SK-N-SH (cell line): Measurements from ENCODE around the gene ARHGEF11. TPM values are rescaled to one million over a fixed set of nuclear protein-coding genes. Genes with fewer than 3 reads are reported as not detected.

Experiments used
- CTCF ChIA-PET: fragments of 300-600, 350-600 bp; formaldehyde crosslinking; extraction: SDS; loops from one replicate; lab custom pipeline; 2021; lab: Yijun Ruan, JAX
- POLR2A ChIA-PET: fragments of 350-600 bp; sonication (Branson Sonifier 250); formaldehyde crosslinking; extraction: SDS; loops from one replicate; lab custom pipeline; 2020; ENCODE audit warnings: antibody characterized with exemption, inconsistent platforms; lab: Yijun Ruan, JAX
- DNase-seq: peaks from one replicate; pipeline ENCODE4 v3.0.0; 2012
- H2AFZ ChIP-seq: fragments of 200-600 bp; sonication (generic); 2 replicates; pipeline ENCODE4 v1.8.1; 2016; ENCODE audit warnings: antibody characterized with exemption, mild to moderate bottlenecking, low read depth
- H3F3A ChIP-seq: fragments of 200-600 bp; sonication (generic); replicated peaks from 2 replicates; pipeline ENCODE3; 2016; ENCODE audit warnings: antibody characterized with exemption, mild to moderate bottlenecking; ENCODE audit not compliant: insufficient read depth
- H3K27ac ChIP-seq, 2 experiments: fragments of 200-500 bp in 1 of 2; fragments of 200-600 bp in 1 of 2; sonication (Bioruptor generic) in 1 of 2; sonication (generic), shearing (Covaris generic) in 1 of 2; 2 replicates each; pipeline versions ENCODE4 v1.5.1 to v1.6.1; 2014 to 2016; ENCODE audit warnings: low read depth in 2 of 2, inconsistent platforms in 1 of 2, low read length in 1 of 2, mild to moderate bottlenecking in 1 of 2, mixed read lengths in 1 of 2
- H3K27me3 ChIP-seq: fragments of 200-600 bp; sonication (generic), shearing (Covaris generic); 2 replicates; pipeline ENCODE4 v1.6.1; 2016; ENCODE audit warnings: mixed run types; ENCODE audit not compliant: insufficient read depth
- H3K36me3 ChIP-seq, 2 experiments: fragments of 200-500 bp in 1 of 2; fragments of 200-600 bp in 1 of 2; sonication (Bioruptor generic) in 1 of 2; sonication (generic) in 1 of 2; replicated peaks in 1 of 2; 2 replicates each; pipeline versions ENCODE3 to v1.5.1; 2014 to 2016; ENCODE audit warnings: low read length in 1 of 2, mild to moderate bottlenecking in 1 of 2; ENCODE audit not compliant: insufficient read depth in 2 of 2, control insufficient read depth in 1 of 2
- H3K4me1 ChIP-seq, 2 experiments: fragments of 200-500 bp in 1 of 2; fragments of 200-600 bp in 1 of 2; sonication (Bioruptor generic) in 1 of 2; sonication (generic), shearing (Covaris generic) in 1 of 2; 2 replicates each; pipeline versions ENCODE4 v1.5.1 to v1.6.1; 2014 to 2016; ENCODE audit warnings: low read depth in 1 of 2, low read length in 1 of 2, mixed run types in 1 of 2; ENCODE audit not compliant: insufficient read depth in 2 of 2, control insufficient read depth in 1 of 2
- H3K4me2 ChIP-seq: fragments of 200-600 bp; sonication (generic), shearing (Covaris generic); 2 replicates; pipeline ENCODE4 v1.6.1; 2017; ENCODE audit warnings: mixed run types
- H3K4me3 ChIP-seq, 2 experiments: fragments of 200-500 bp in 1 of 2; fragments of 200-600 bp in 1 of 2; sonication (Bioruptor generic) in 1 of 2; sonication (generic), shearing (Covaris generic) in 1 of 2; 2 replicates each; pipeline versions ENCODE4 v1.5.1 to v1.8.1; 2014 to 2016; ENCODE audit warnings: low read depth in 2 of 2, inconsistent platforms in 1 of 2, low read length in 1 of 2, mild to moderate bottlenecking in 1 of 2, mixed read lengths in 1 of 2, moderate library complexity in 1 of 2
- H3K79me2 ChIP-seq: fragments of 200-600 bp; sonication (generic); 2 replicates; pipeline ENCODE4 v1.8.1; 2017; ENCODE audit warnings: mild to moderate bottlenecking; ENCODE audit not compliant: insufficient read depth
- H3K9ac ChIP-seq: fragments of 200-600 bp; sonication (generic); 2 replicates; pipeline ENCODE4 v1.6.1; 2017; ENCODE audit warnings: mixed run types
- H3K9me2 ChIP-seq: fragments of 200-600 bp; sonication (generic); 2 replicates; pipeline ENCODE4 v1.6.1; 2017; ENCODE audit warnings: mixed run types
- H3K9me3 ChIP-seq: fragments of 200-600 bp; sonication (generic); 2 replicates; pipeline ENCODE4 v1.6.1; 2017; ENCODE audit warnings: mixed run types, mild to moderate bottlenecking, moderate library complexity
- H4K20me1 ChIP-seq: fragments of 200-600 bp; sonication (generic); 2 replicates; pipeline ENCODE4 v1.6.1; 2017; ENCODE audit warnings: mild to moderate bottlenecking, mixed run types; ENCODE audit not compliant: insufficient read depth
- CHD2 ChIP-seq: fragments of 150-350 bp; IDR thresholded peaks from 2 replicates; pipeline ENCODE4 v1.6.1; 2018; ENCODE audit warnings: low read length; ENCODE audit not compliant: partially characterized antibody
- CTCF ChIP-seq: fragments of 200-600 bp; sonication (generic); IDR thresholded peaks from 2 replicates; pipeline ENCODE4 v1.6.1; 2017; ENCODE audit warnings: antibody characterized with exemption, mild to moderate bottlenecking, moderate library complexity
- EP300 ChIP-seq, 2 experiments: IDR thresholded peaks; 2 replicates each; pipeline versions ENCODE4 v1.4.0 to v1.6.1; 2012; ENCODE audit warnings: borderline replicate concordance in 1 of 2, low read depth in 1 of 2, low read length in 1 of 2
- EZH2phosphoT487 ChIP-seq: fragments of 200-600 bp; sonication (generic); IDR thresholded peaks from 2 replicates; pipeline ENCODE4 v1.6.1; 2017; ENCODE audit warnings: low read depth, mixed run types, mild to moderate bottlenecking, antibody characterized with exemption, moderate library complexity, borderline replicate concordance
- FOSL2 ChIP-seq: IDR thresholded peaks from 2 replicates; pipeline ENCODE4 v1.4.0; 2012; ENCODE audit warnings: low read depth, mild to moderate bottlenecking, moderate library complexity, borderline replicate concordance
- FOXM1 ChIP-seq: IDR thresholded peaks from 2 replicates; pipeline ENCODE4 v1.4.0; 2012; ENCODE audit warnings: low read depth, mild to moderate bottlenecking
- GABPA ChIP-seq: IDR thresholded peaks from 2 replicates; pipeline ENCODE4 v1.4.0; 2012; ENCODE audit warnings: low read depth, mild to moderate bottlenecking
- JUND ChIP-seq: IDR thresholded peaks from 2 replicates; pipeline ENCODE4 v1.4.0; 2012
- MEF2A ChIP-seq: IDR thresholded peaks from 2 replicates; pipeline ENCODE4 v1.4.0; 2012; ENCODE audit warnings: low read depth, borderline replicate concordance
- NFIC ChIP-seq: IDR thresholded peaks from 2 replicates; pipeline ENCODE4 v1.4.0; 2012; ENCODE audit warnings: borderline replicate concordance
- POLR2AphosphoS5 ChIP-seq: IDR thresholded peaks from 2 replicates; pipeline ENCODE4 v1.6.1; 2012; ENCODE audit warnings: low read depth, low read length
- RAD21 ChIP-seq: IDR thresholded peaks from 2 replicates; pipeline ENCODE4 v1.6.1; 2012; ENCODE audit warnings: mild to moderate bottlenecking, low read length
- RCOR1 ChIP-seq: fragments of 150-350 bp; IDR thresholded peaks from 2 replicates; pipeline ENCODE4 v1.6.1; 2017; ENCODE audit warnings: antibody characterized with exemption, low read length
- REST ChIP-seq: IDR thresholded peaks from 2 replicates; pipeline ENCODE4 v1.6.1; 2012; ENCODE audit warnings: mild to moderate bottlenecking, low read depth, low read length, moderate library complexity
- SIN3A ChIP-seq: IDR thresholded peaks from 2 replicates; pipeline ENCODE4 v1.6.1; 2012; ENCODE audit warnings: low read depth, mild to moderate bottlenecking, low read length, moderate library complexity, borderline replicate concordance
- SMC3 ChIP-seq: IDR thresholded peaks from 2 replicates; pipeline ENCODE4 v1.6.1; 2012; ENCODE audit warnings: low read depth, low read length, improper control_type of control experiment
- USF1 ChIP-seq: IDR thresholded peaks from 2 replicates; pipeline ENCODE4 v1.4.0; 2012; ENCODE audit warnings: low read depth, borderline replicate concordance
- YY1 ChIP-seq: IDR thresholded peaks from 2 replicates; pipeline ENCODE4 v1.4.0; 2012; ENCODE audit warnings: low read depth, mild to moderate bottlenecking
- WGBS: methylation state at CpG from one replicate; pipeline ENCODE4 v1.1.6; 2017; ENCODE audit warnings: low lambda C conversion rate; 5-methylcytosine and 5-hydroxymethylcytosine counted together
- polyA plus RNA-seq, 3 experiments: library from polyadenylated mRNA; depleted of rRNA; stranded (reverse); fragments of >200 nt; gene quantifications; 2 replicates each; pipeline ENCODE4 v1.2.3, GENCODE V29; 2012
- TF ChIP-seq, protein P1 (sequence below): IDR thresholded peaks from 2 replicates; pipeline ENCODE4; 2012
- TF ChIP-seq, protein P2 (sequence below): fragments of 150-350 bp; IDR thresholded peaks from 2 replicates; pipeline ENCODE4 v1.6.1; 2017; ENCODE audit warnings: antibody characterized with exemption, low read length, low read depth, borderline replicate concordance

Gene ARHGEF11
- polyA plus RNA-seq, 1 of the 3 experiments (the other 2 are of a cell fraction): 19.0 TPM

- Histone ChIP-seq H3K9me3 (no peaks in the 10 kb centered on the region), H3K4me3 (no peak overlapping the region), H2AFZ (no peak overlapping the region), H3K9me2 (no peaks in the 10 kb centered on the region), H3K4me2 (no peak overlapping the region), H3K27me3 (no peaks in the 10 kb centered on the region), H4K20me1 (no peaks in the 10 kb centered on the region), H3K4me1 (no peaks in the 10 kb centered on the region), H3K27ac (no peak overlapping the region), H3K9ac (no peak overlapping the region), H3F3A (no peaks in the 10 kb centered on the region), H3K79me2 (no peaks in the 10 kb centered on the region), H3K36me3 (no peaks in the 10 kb centered on the region)
- 58% methylated on average over 5 of the region's 5 CpGs for WGBS
- POLR2A ChIA-PET: no interaction called here
- TF ChIP-seq SMC3 (no peak), USF1 (no peak)
- TF ChIP-seq, protein P1, sequence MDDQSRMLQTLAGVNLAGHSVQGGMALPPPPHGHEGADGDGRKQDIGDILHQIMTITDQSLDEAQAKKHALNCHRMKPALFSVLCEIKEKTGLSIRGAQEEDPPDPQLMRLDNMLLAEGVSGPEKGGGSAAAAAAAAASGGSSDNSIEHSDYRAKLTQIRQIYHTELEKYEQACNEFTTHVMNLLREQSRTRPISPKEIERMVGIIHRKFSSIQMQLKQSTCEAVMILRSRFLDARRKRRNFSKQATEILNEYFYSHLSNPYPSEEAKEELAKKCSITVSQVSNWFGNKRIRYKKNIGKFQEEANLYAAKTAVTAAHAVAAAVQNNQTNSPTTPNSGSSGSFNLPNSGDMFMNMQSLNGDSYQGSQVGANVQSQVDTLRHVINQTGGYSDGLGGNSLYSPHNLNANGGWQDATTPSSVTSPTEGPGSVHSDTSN: no peak
- CTCF ChIA-PET: interaction anchor here (1.6 to 13.6 kb wide), 2 partner anchors 14 to 70 kb away, joined by 3 to 586 read pairs; no protein-coding TSS in a partner anchor
- DNase-seq: no peak
These were observed 39.2 kb upstream of the ARHGEF11 start for GRCh38 chr1:157084720-157085119.

GRCh38 chr1:157081707-157082106, 36.2 kb upstream of the ARHGEF11 start:
- no peak overlapping the region for H3K9ac ChIP-seq
- 69% methylated on average over 5 of the region's 5 CpGs for WGBS
- no peaks in the 10 kb centered on the region; the same call in 1 of the 2 replicates for H3K27me3 ChIP-seq
- H3K4me1 ChIP-seq: no peaks in the 10 kb centered on the region
- ChIA-PET POLR2A (interaction anchor here (0.7 kb wide), 1 partner anchor 8 kb away, joined by 3 read pairs; no protein-coding TSS in a partner anchor), CTCF (interaction anchor here (1.0 to 13.6 kb wide), 3 partner anchors 8 to 73 kb away, joined by 3 to 586 read pairs (median 32); no protein-coding TSS in a partner anchor)
- H2AFZ ChIP-seq: no peak overlapping the region
- no peaks in the 10 kb centered on the region for H3K79me2 ChIP-seq
- H3K9me3 ChIP-seq: no peaks in the 10 kb centered on the region
- no peak overlapping the region for H3K27ac ChIP-seq
- no peak overlapping the region for H3K4me3 ChIP-seq
- no peaks in the 10 kb centered on the region for H3K36me3 ChIP-seq
- DNase-seq: no peak
- no peak overlapping the region for H3K4me2 ChIP-seq
- H3K9me2 ChIP-seq: no peaks in the 10 kb centered on the region
- no peaks in the 10 kb centered on the region for H4K20me1 ChIP-seq
- no peaks in the 10 kb centered on the region for H3F3A ChIP-seq
- TF ChIP-seq EP300 (IDR thresholded peaks at IDR 0.05; ENCODE audit: borderline replicate concordance in 1 of 2, low read depth in 1 of 2, low read length in 1 of 2) (no peak), CTCF (no peak), POLR2AphosphoS5 (no peak), SMC3 (no peak), FOXM1 (no peak), RAD21 (no peak), CHD2 (no peak), SIN3A (no peak), GABPA (no peak), MEF2A (no peak), RCOR1 (no peak), REST (no peak), YY1 (no peak), EZH2phosphoT487 (no peak), JUND (no peak), FOSL2 (no peak), NFIC (no peak)
- TF ChIP-seq, protein P2, sequence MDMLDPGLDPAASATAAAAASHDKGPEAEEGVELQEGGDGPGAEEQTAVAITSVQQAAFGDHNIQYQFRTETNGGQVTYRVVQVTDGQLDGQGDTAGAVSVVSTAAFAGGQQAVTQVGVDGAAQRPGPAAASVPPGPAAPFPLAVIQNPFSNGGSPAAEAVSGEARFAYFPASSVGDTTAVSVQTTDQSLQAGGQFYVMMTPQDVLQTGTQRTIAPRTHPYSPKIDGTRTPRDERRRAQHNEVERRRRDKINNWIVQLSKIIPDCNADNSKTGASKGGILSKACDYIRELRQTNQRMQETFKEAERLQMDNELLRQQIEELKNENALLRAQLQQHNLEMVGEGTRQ: no peak
